Measurements from ENCODE around the gene FAM234B. TPM values are rescaled to one million over a fixed set of nuclear protein-coding genes. Genes with fewer than 3 reads are reported as not detected.

The FAM234B gene
- total and polyA plus RNA-seq, 2 donors (not counting 1 experiment from before 2014, with no cell fraction given): 2.6 to 8.2 TPM

- H3K27ac ChIP-seq (ENCODE audit: low read length in 2 of 2): no peak overlapping the region
These were observed 45.9 kb upstream of the FAM234B start for GRCh38 chr12:12998248-12998647.

DNA sequence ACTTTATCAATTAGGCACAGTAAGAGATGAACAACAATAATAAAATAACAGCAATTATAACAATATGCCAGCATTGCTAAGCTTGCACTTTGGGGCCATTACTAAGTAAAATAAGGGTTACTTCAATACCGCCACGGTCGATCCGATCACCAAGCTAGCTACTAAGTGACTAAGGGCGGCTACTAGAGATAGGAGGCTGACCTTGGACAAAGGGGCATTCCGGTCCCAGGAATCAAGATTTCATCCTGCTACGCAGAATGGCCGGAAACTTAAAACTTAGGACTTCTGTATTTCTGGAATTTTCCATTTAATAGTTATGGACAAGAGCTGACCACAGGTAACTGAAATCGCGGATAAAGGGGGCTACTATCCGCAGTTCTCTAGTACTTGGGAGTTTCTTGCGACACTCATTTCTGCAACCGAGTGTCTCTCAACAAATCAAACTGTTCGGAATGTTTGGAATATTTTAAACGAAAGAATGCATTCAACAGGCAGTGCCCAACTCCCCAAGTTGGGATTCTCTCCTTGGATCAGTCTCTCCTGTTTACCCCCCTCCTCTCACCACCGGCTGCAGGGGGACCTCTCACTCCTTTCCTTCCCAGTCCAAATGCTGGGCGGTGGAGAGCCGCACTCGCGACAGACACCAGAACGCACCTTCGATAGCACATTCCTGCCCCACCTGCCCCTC lies 44.8 kb upstream of the FAM234B start:
- 72% methylated on average over 16 of the region's 22 CpGs for WGBS (ENCODE audit: insufficient coverage)
- peak overlapping the region; percentile 97 for H2AFZ ChIP-seq (ENCODE audit: insufficient read depth, low read depth, low read length, poor library complexity, severe bottlenecking)

More at GRCh38 chr12:12998248-12998647, 45.9 kb upstream of the FAM234B start:
- peaks cover 31% of the 10 kb centered on the region for H3K4me1 Mint-ChIP-seq
- no peaks in the 10 kb centered on the region for H3K9me3 ChIP-seq (ENCODE audit: control extremely low read depth in 1 of 3, control insufficient read depth in 2 of 3, insufficient read depth in 1 of 3, low read length in 2 of 3)
- no peak overlapping the region for H3K9ac ChIP-seq (ENCODE audit: low read length)
- no peak for DNase-seq
- no peak for ATAC-seq (ENCODE audit: low read depth)
- no peak for TF ChIP-seq EZH2 (IDR thresholded peaks at IDR 0.05; ENCODE audit: borderline replicate concordance, insufficient read depth, low read depth, low read length, poor library complexity, severe bottlenecking)
- TF ChIP-seq, protein P1, sequence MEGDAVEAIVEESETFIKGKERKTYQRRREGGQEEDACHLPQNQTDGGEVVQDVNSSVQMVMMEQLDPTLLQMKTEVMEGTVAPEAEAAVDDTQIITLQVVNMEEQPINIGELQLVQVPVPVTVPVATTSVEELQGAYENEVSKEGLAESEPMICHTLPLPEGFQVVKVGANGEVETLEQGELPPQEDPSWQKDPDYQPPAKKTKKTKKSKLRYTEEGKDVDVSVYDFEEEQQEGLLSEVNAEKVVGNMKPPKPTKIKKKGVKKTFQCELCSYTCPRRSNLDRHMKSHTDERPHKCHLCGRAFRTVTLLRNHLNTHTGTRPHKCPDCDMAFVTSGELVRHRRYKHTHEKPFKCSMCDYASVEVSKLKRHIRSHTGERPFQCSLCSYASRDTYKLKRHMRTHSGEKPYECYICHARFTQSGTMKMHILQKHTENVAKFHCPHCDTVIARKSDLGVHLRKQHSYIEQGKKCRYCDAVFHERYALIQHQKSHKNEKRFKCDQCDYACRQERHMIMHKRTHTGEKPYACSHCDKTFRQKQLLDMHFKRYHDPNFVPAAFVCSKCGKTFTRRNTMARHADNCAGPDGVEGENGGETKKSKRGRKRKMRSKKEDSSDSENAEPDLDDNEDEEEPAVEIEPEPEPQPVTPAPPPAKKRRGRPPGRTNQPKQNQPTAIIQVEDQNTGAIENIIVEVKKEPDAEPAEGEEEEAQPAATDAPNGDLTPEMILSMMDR (IDR thresholded peaks at IDR 0.05): no peak
- peaks cover 11 to 20% of the 10 kb centered on the region in 2 donors for H3K4me1 ChIP-seq (ENCODE audit: control insufficient read depth in 2 of 2, insufficient read depth in 2 of 2, low read length in 2 of 2)
- no peaks in the 10 kb centered on the region for H3K79me2 ChIP-seq (ENCODE audit: control insufficient read depth, insufficient read depth, low read length)
- intact Hi-C loops (cut with micrococcal nuclease): no loop called here
- no peak overlapping the region for H3K27ac Mint-ChIP-seq
- H2AFZ ChIP-seq (ENCODE audit: insufficient read depth, low read depth, low read length, poor library complexity, severe bottlenecking): no peak overlapping the region
- ChIA-PET CTCF (interaction anchor here (1.3 to 1.5 kb wide), 2 partner anchors 189 to 214 kb away, joined by 3 to 5 read pairs; no protein-coding TSS in a partner anchor), POLR2A (interaction anchor here (0.6 kb wide), 1 partner anchor 273 kb away, joined by 5 read pairs; no protein-coding TSS in a partner anchor)
- peaks cover 0 to 3% (median 0%) of the 10 kb centered on the region in 4 experiments for H3K27me3 ChIP-seq (replicated peaks in 1 of 4; ENCODE audit: control extremely low read depth in 1 of 4, control insufficient read depth in 3 of 4, insufficient read depth in 4 of 4, low read length in 3 of 4)
- no peak overlapping the region for H3K4me3 Mint-ChIP-seq
- H3K4me2 ChIP-seq (replicated peaks; ENCODE audit: low read depth, low read length, poor library complexity, severe bottlenecking): no peak overlapping the region
- H3K36me3 ChIP-seq (replicated peaks in 1 of 2; ENCODE audit: control extremely low read depth in 1 of 2, control insufficient read depth in 1 of 2, extremely low read depth in 1 of 2, insufficient read depth in 2 of 2, low read length in 1 of 2): no peaks in the 10 kb centered on the region
- no peaks in the 10 kb centered on the region for H3K9me3 Mint-ChIP-seq (ENCODE audit: insufficient read depth)
- no peak overlapping the region for H3K4me3 ChIP-seq (ENCODE audit: control extremely low read depth in 1 of 5, extremely low read depth in 1 of 5, insufficient read depth in 1 of 5, low read depth in 2 of 5, low read length in 4 of 5)
- 94% methylated on average over 2 of the region's 4 CpGs for WGBS (ENCODE audit: insufficient coverage)
- no peaks in the 10 kb centered on the region for H4K20me1 ChIP-seq (ENCODE audit: control insufficient read depth, insufficient read depth, low read length, poor library complexity, severe bottlenecking)
- no peaks in the 10 kb centered on the region for H3K27me3 Mint-ChIP-seq

More for the DNA sequence above, 44.8 kb upstream of the FAM234B start:
- peak overlapping the region; percentile 80 for H3K27ac Mint-ChIP-seq
- H3K9me3 Mint-ChIP-seq (ENCODE audit: insufficient read depth): no peaks in the 10 kb centered on the region
- DNase-seq (no peak), ATAC-seq (ENCODE audit: low read depth) (no peak)
- TF ChIP-seq, protein P1 (IDR thresholded peaks at IDR 0.05): no peak
- no peak for TF ChIP-seq EZH2 (IDR thresholded peaks at IDR 0.05; ENCODE audit: borderline replicate concordance, insufficient read depth, low read depth, low read length, poor library complexity, severe bottlenecking)
- Histone ChIP-seq H3K79me2 (ENCODE audit: control insufficient read depth, insufficient read depth, low read length) (no peaks in the 10 kb centered on the region), H4K20me1 (ENCODE audit: control insufficient read depth, insufficient read depth, low read length, poor library complexity, severe bottlenecking) (no peaks in the 10 kb centered on the region), H3K36me3 (replicated peaks in 1 of 2; ENCODE audit: control extremely low read depth in 1 of 2, control insufficient read depth in 1 of 2, extremely low read depth in 1 of 2, insufficient read depth in 2 of 2, low read length in 1 of 2) (no peaks in the 10 kb centered on the region), H3K27me3 (replicated peaks in 1 of 4; ENCODE audit: control extremely low read depth in 1 of 4, control insufficient read depth in 3 of 4, insufficient read depth in 4 of 4, low read length in 3 of 4) (peaks cover 0 to 3% (median 0%) of the 10 kb centered on the region in 4 experiments), H3K4me2 (replicated peaks; ENCODE audit: low read depth, low read length, poor library complexity, severe bottlenecking) (peak overlapping the region; percentile 98), H3K9ac (ENCODE audit: low read length) (peak overlapping the region; percentile 80), H3K4me1 (ENCODE audit: control insufficient read depth in 2 of 2, insufficient read depth in 2 of 2, low read length in 2 of 2) (peaks cover 11 to 20% of the 10 kb centered on the region in 2 donors), H3K9me3 (ENCODE audit: control extremely low read depth in 1 of 3, control insufficient read depth in 2 of 3, insufficient read depth in 1 of 3, low read length in 2 of 3) (no peaks in the 10 kb centered on the region), H3K27ac (ENCODE audit: low read length in 2 of 2) (peak overlapping the region in 1 of 2 donors; percentile 59), H3K4me3 (ENCODE audit: control extremely low read depth in 1 of 5, extremely low read depth in 1 of 5, insufficient read depth in 1 of 5, low read depth in 2 of 5, low read length in 4 of 5) (peak overlapping the region; percentile 34 to 82 (median 62))
- CTCF ChIA-PET: interaction anchor here (1.3 kb wide), 1 partner anchor 191 kb away, joined by 3 read pairs; no protein-coding TSS in a partner anchor
- H3K4me1 Mint-ChIP-seq: peaks cover 29% of the 10 kb centered on the region
- POLR2A ChIA-PET: no interaction called here
- no peaks in the 10 kb centered on the region for H3K27me3 Mint-ChIP-seq
- intact Hi-C loops (cut with micrococcal nuclease): no loop called here
- H3K4me3 Mint-ChIP-seq: peak overlapping the region; percentile 90
